Activated CD4-positive, alpha-beta T cell treated with anti-CD3 and anti-CD28 coated beads, Interleukin-2, amount 10 ng/mL, durations not matched to agents 24 days and 14 days (primary cell): Measurements from ENCODE around the gene TMEM217. TPM values are rescaled to one million over a fixed set of nuclear protein-coding genes. Genes with fewer than 3 reads are reported as not detected.
"Not testable (repeated sequence)": the region's sequence is repeated elsewhere in the genome, so short reads cannot be mapped to it uniquely, and the experiment has no call there.

ENCODE experiments used
- DNase-seq: peaks from one replicate; pipeline ENCODE4 v3.0.0; 2022
- H3K27ac Mint-ChIP-seq: one replicate; pipeline ENCODE4 v1.8.0; 2022; ENCODE audit warnings: mild to moderate bottlenecking, mixed read lengths
- H3K27me3 Mint-ChIP-seq: one replicate; pipeline ENCODE4 v1.8.0; 2022; ENCODE audit warnings: mixed read lengths
- H3K36me3 Mint-ChIP-seq: one replicate; pipeline ENCODE4 v1.8.0; 2022; ENCODE audit warnings: low read depth, mild to moderate bottlenecking, mixed read lengths
- H3K4me1 Mint-ChIP-seq: one replicate; pipeline ENCODE4 v1.8.0; 2021; ENCODE audit warnings: mixed read lengths
- H3K4me3 Mint-ChIP-seq: one replicate; pipeline ENCODE4 v1.8.0; 2022; ENCODE audit warnings: mild to moderate bottlenecking, moderate library complexity, mixed read lengths
- H3K9me3 Mint-ChIP-seq: one replicate; pipeline ENCODE4 v1.8.0; 2021; ENCODE audit warnings: mixed read lengths
- intact Hi-C: fragments of 100-400 bp; cut with micrococcal nuclease; formaldehyde crosslinking; loops from one replicate; pipeline ENCODE4 v1.15.1; 2023
- total RNA-seq: library from RNA; stranded (reverse); gene quantifications from 2 replicates; pipeline ENCODE4 v1.2.3, GENCODE V29; 2022

The TMEM217 gene
- total RNA-seq, 1 donor from 2014 or later: 4.1 TPM

- Mint-ChIP-seq H3K4me3 (no peak overlapping the region), H3K27ac (peak overlapping the region; percentile 93)
These were observed 49.2 kb downstream of the TMEM217 start for GRCh38 chr6:37208793-37209192.

GRCh38 chr6:37207903-37208456, 50.0 kb downstream of the TMEM217 start:
- H3K27ac Mint-ChIP-seq: peak overlapping the region; percentile 86
- intact Hi-C loops: loop anchor here (5.0 kb wide), 1 partner anchor 321 kb away; the partner anchor contains the start of gene C6orf89
- DNase-seq: peak; percentile 96
- H3K9me3 Mint-ChIP-seq: no peaks in the 10 kb centered on the region
- H3K36me3 Mint-ChIP-seq: peaks cover 2% of the 10 kb centered on the region
- H3K27me3 Mint-ChIP-seq: no peaks in the 10 kb centered on the region
- peaks cover 58% of the 10 kb centered on the region for H3K4me1 Mint-ChIP-seq
- H3K4me3 Mint-ChIP-seq: peak overlapping the region; percentile 57

More at GRCh38 chr6:37208793-37209192, 49.2 kb downstream of the TMEM217 start:
- H3K36me3 Mint-ChIP-seq: peaks cover 2% of the 10 kb centered on the region
- intact Hi-C loops: loop anchor here (5.0 kb wide), 1 partner anchor 321 kb away; the partner anchor contains the start of gene C6orf89
- H3K9me3 Mint-ChIP-seq: no peaks in the 10 kb centered on the region
- DNase-seq: peak; percentile 59
- no peaks in the 10 kb centered on the region for H3K27me3 Mint-ChIP-seq
- peaks cover 56% of the 10 kb centered on the region for H3K4me1 Mint-ChIP-seq

- peak; percentile 57 for DNase-seq
- Mint-ChIP-seq H3K9me3 (no peaks in the 10 kb centered on the region), H3K27ac (peak overlapping the region; percentile 54), H3K27me3 (no peaks in the 10 kb centered on the region), H3K4me3 (no peak overlapping the region), H3K4me1 (peaks cover 66% of the 10 kb centered on the region), H3K36me3 (peaks cover 2% of the 10 kb centered on the region)
- intact Hi-C loops: loop anchor here (5.0 kb wide), 1 partner anchor 319 kb away; the partner anchor contains the start of gene C6orf89
These were observed 51.3 kb downstream of the TMEM217 start for GRCh38 chr6:37206622-37207021.

- H3K9me3 Mint-ChIP-seq: no peaks in the 10 kb centered on the region
- H3K4me3 Mint-ChIP-seq: peak overlapping the region; percentile 49
- H3K36me3 Mint-ChIP-seq: peaks cover 2% of the 10 kb centered on the region
- peak overlapping the region; percentile 85 for H3K27ac Mint-ChIP-seq
- peaks cover 69% of the 10 kb centered on the region for H3K4me1 Mint-ChIP-seq
- H3K27me3 Mint-ChIP-seq: no peaks in the 10 kb centered on the region
- intact Hi-C loops: loop anchor here (1.0 to 5.0 kb wide), 4 partner anchors 16 to 319 kb away; partner anchors contain the start of gene C6orf89
- DNase-seq: no peak
These were observed 52.0 kb downstream of the TMEM217 start for GRCh38 chr6:37205997-37206340.

- peaks cover 67% of the 10 kb centered on the region for H3K4me1 Mint-ChIP-seq
- intact Hi-C loops: loop anchor here (1.0 to 5.0 kb wide), 4 partner anchors 15 to 318 kb away; partner anchors contain the start of gene C6orf89
- DNase-seq: peak; percentile 72
These were observed 52.6 kb downstream of the TMEM217 start for GRCh38 chr6:37205175-37205996.

GRCh38 chr6:37204014-37204751, 53.8 kb downstream of the TMEM217 start:
- Mint-ChIP-seq H3K36me3 (peaks cover 2% of the 10 kb centered on the region), H3K4me3 (no peak overlapping the region)
- no peak for DNase-seq

More at GRCh38 chr6:37205175-37205996, 52.6 kb downstream of the TMEM217 start:
- Mint-ChIP-seq H3K4me3 (peak overlapping the region; percentile 49), H3K36me3 (peaks cover 2% of the 10 kb centered on the region), H3K27me3 (no peaks in the 10 kb centered on the region), H3K27ac (peak overlapping the region; percentile 85), H3K9me3 (no peaks in the 10 kb centered on the region)

GRCh38 chr6:37202788-37203491, 55.0 kb downstream of the TMEM217 start:
- peaks cover 2% of the 10 kb centered on the region for H3K36me3 Mint-ChIP-seq
- intact Hi-C loops: no loop called here
- H3K4me3 Mint-ChIP-seq: peak overlapping the region; percentile 16
- H3K27ac Mint-ChIP-seq: peak overlapping the region; percentile 73
- H3K27me3 Mint-ChIP-seq: no peaks in the 10 kb centered on the region
- DNase-seq: no peak
- H3K9me3 Mint-ChIP-seq: no peaks in the 10 kb centered on the region
- peaks cover 50% of the 10 kb centered on the region for H3K4me1 Mint-ChIP-seq

More at GRCh38 chr6:37204014-37204751, 53.8 kb downstream of the TMEM217 start:
- no peaks in the 10 kb centered on the region for H3K9me3 Mint-ChIP-seq
- peak overlapping the region; percentile 54 for H3K27ac Mint-ChIP-seq
- H3K27me3 Mint-ChIP-seq: no peaks in the 10 kb centered on the region
- H3K4me1 Mint-ChIP-seq: peaks cover 57% of the 10 kb centered on the region
- intact Hi-C loops: loop anchor here (2.0 kb wide), 1 partner anchor 291 kb away; no protein-coding TSS in a partner anchor

- intact Hi-C loops: no loop called here
- Mint-ChIP-seq H3K4me3 (no peak overlapping the region), H3K9me3 (no peaks in the 10 kb centered on the region), H3K27me3 (no peaks in the 10 kb centered on the region), H3K27ac (no peak overlapping the region), H3K4me1 (peaks cover 38% of the 10 kb centered on the region), H3K36me3 (peaks cover 2% of the 10 kb centered on the region)
- DNase-seq: no peak
These were observed 56.2 kb downstream of the TMEM217 start for GRCh38 chr6:37201726-37202125.

GRCh38 chr6:37200085-37200484, 57.9 kb downstream of the TMEM217 start:
- intact Hi-C loops: no loop called here
- Mint-ChIP-seq H3K27me3 (no peaks in the 10 kb centered on the region), H3K27ac (no peak overlapping the region)

GRCh38 chr6:37196451-37196850, 61.5 kb downstream of the TMEM217 start:
- H3K36me3 Mint-ChIP-seq, H3K4me3 Mint-ChIP-seq, H3K27ac Mint-ChIP-seq, H3K9me3 Mint-ChIP-seq, intact Hi-C loops, H3K27me3 Mint-ChIP-seq, DNase-seq: not testable (repeated sequence)
- H3K4me1 Mint-ChIP-seq: peaks cover 31% of the 10 kb centered on the region

More at GRCh38 chr6:37200085-37200484, 57.9 kb downstream of the TMEM217 start:
- Mint-ChIP-seq H3K4me1 (peaks cover 30% of the 10 kb centered on the region), H3K36me3 (peaks cover 3% of the 10 kb centered on the region), H3K4me3 (no peak overlapping the region), H3K9me3 (peaks cover 3% of the 10 kb centered on the region)
- DNase-seq: no peak

- H3K27ac Mint-ChIP-seq: peak overlapping the region; percentile 92
- H3K4me1 Mint-ChIP-seq: peaks cover 33% of the 10 kb centered on the region
- H3K27me3 Mint-ChIP-seq, H3K9me3 Mint-ChIP-seq, H3K36me3 Mint-ChIP-seq, DNase-seq: not testable (repeated sequence)
- H3K4me3 Mint-ChIP-seq: peak overlapping the region; percentile 43
- intact Hi-C loops: loop anchor here (5.0 kb wide), 1 partner anchor 47 kb away; no protein-coding TSS in a partner anchor
These were observed 63.1 kb downstream of the TMEM217 start for GRCh38 chr6:37194886-37195285.

- DNase-seq: no peak
- H3K4me3 Mint-ChIP-seq: no peak overlapping the region
- intact Hi-C loops: loop anchor here (5.0 kb wide), 1 partner anchor 50 kb away; no protein-coding TSS in a partner anchor
- peaks cover 6% of the 10 kb centered on the region for H3K36me3 Mint-ChIP-seq
- H3K4me1 Mint-ChIP-seq: peaks cover 43% of the 10 kb centered on the region
- peak overlapping the region; percentile 75 for H3K27ac Mint-ChIP-seq
- H3K9me3 Mint-ChIP-seq: peaks cover 8% of the 10 kb centered on the region
- H3K27me3 Mint-ChIP-seq: no peaks in the 10 kb centered on the region
These were observed 65.3 kb downstream of the TMEM217 start for GRCh38 chr6:37192666-37193065.

- peak; percentile 73 for DNase-seq
- Mint-ChIP-seq H3K4me1 (peaks cover 59% of the 10 kb centered on the region), H3K27ac (peak overlapping the region; percentile 90), H3K27me3 (no peaks in the 10 kb centered on the region), H3K9me3 (peaks cover 5% of the 10 kb centered on the region), H3K36me3 (peaks cover 8% of the 10 kb centered on the region), H3K4me3 (peak overlapping the region; percentile 58)
- intact Hi-C loops: loop anchor here (1.0 to 5.0 kb wide), 2 partner anchors 15 to 52 kb away; no protein-coding TSS in a partner anchor
These were observed 67.8 kb downstream of the TMEM217 start for GRCh38 chr6:37190159-37190535.
